HG02571 (cell line): ENCODE data around the gene HNRNPK.
A peak's percentile ranks its signal among the peaks of the same experiment; 100 is the strongest.

Source experiments
- ATAC-seq: cut with Tn5 transposase; IDR thresholded peaks from one replicate; pipeline ENCODE4 v1.9.1; 2021; ENCODE audit warnings: mild to moderate bottlenecking, moderate library complexity; ENCODE audit not compliant: unreplicated experiment

The HNRNPK gene

GRCh38 chr9:83979812-83980394 is at the start of gene HNRNPK:
TSS of gene HNRNPK (minus strand) at chr9:83980215. CDS start at chr9:83978252, 1,963 bp downstream.
- ATAC-seq = peak; percentile 83

- ATAC-seq = no peak
These were observed 47.2 kb upstream of the HNRNPK start for GRCh38 chr9:84027201-84027600.

GRCh38 chr9:84024041-84024575 is 44.1 kb upstream of the HNRNPK start:
- ATAC-seq = no peak

GRCh38 chr9:84007662-84008061 is 27.6 kb upstream of the HNRNPK start:
- ATAC-seq = no peak

GRCh38 chr9:84003246-84003645 is 23.2 kb upstream of the HNRNPK start:
- ATAC-seq = no peak

- ATAC-seq = no peak
These were observed 22.3 kb upstream of the HNRNPK start for GRCh38 chr9:84002344-84002743.

- no peak for ATAC-seq
These were observed 21.6 kb upstream of the HNRNPK start for GRCh38 chr9:84001621-84002020.

- no peak for ATAC-seq
These were observed 20.2 kb upstream of the HNRNPK start for GRCh38 chr9:84000186-84000585.

- no peak for ATAC-seq
These were observed 19.3 kb upstream of the HNRNPK start for GRCh38 chr9:83999141-83999918.

- ATAC-seq = no peak
These were observed 16.1 kb upstream of the HNRNPK start for GRCh38 chr9:83996126-83996525.

GRCh38 chr9:83992901-83993300 is 12.9 kb upstream of the HNRNPK start:
- no peak for ATAC-seq

- no peak for ATAC-seq
These were observed 12.4 kb upstream of the HNRNPK start for GRCh38 chr9:83992407-83992806.

GRCh38 chr9:83991355-83991754 is 11.3 kb upstream of the HNRNPK start:
- no peak for ATAC-seq

- no peak for ATAC-seq
These were observed 8.4 kb upstream of the HNRNPK start for GRCh38 chr9:83988411-83988810.

GRCh38 chr9:83987402-83987791 is 7.4 kb upstream of the HNRNPK start:
- ATAC-seq = no peak

- no peak for ATAC-seq
These were observed 6.9 kb upstream of the HNRNPK start for GRCh38 chr9:83986765-83987401.

GRCh38 chr9:83986195-83986594 is 6.2 kb upstream of the HNRNPK start:
- no peak for ATAC-seq

- ATAC-seq = no peak
These were observed 1.3 kb upstream of the HNRNPK start for GRCh38 chr9:83981126-83981871.

- ATAC-seq = peak; percentile 72
These were observed 545 bp upstream of the HNRNPK start, which contains the start of gene RMI1 for GRCh38 chr9:83980395-83981125. TSS of gene RMI1 (plus strand) at chr9:83980805. CDS start at chr9:84000987, 20,182 bp downstream.
